ENCODE results near the gene OR56B1. TPM values are rescaled to one million over a fixed set of nuclear protein-coding genes. Genes with fewer than 3 reads are reported as not detected.

Gene OR56B1, protein sequence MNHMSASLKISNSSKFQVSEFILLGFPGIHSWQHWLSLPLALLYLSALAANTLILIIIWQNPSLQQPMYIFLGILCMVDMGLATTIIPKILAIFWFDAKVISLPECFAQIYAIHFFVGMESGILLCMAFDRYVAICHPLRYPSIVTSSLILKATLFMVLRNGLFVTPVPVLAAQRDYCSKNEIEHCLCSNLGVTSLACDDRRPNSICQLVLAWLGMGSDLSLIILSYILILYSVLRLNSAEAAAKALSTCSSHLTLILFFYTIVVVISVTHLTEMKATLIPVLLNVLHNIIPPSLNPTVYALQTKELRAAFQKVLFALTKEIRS
- not detected in 2 replicates for total RNA-seq

DNA sequence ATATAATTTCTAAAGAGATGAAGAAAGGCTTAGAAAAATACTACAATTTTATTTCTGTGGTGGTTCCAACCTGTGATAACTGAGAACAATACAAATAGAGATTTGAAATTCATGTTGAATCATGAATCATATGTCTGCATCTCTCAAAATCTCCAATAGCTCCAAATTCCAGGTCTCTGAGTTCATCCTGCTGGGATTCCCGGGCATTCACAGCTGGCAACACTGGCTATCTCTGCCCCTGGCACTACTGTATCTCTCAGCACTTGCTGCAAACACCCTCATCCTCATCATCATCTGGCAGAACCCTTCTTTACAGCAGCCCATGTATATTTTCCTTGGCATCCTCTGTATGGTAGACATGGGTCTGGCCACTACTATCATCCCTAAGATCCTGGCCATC is at the start of gene OR56B1:
TSS of gene OR56B1 (plus strand) at position 53 of the 400 bp plus-strand sequence. CDS start at position 122, 69 bp downstream.

GRCh38 chr11:5689551-5689983 is 46.7 kb upstream of the OR56B1 start, which contains the start of gene TRIM22:
TSS of gene TRIM22 (plus strand) at chr11:5689790. CDS start at chr11:5696233, 6,443 bp downstream.

GRCh38 chr11:5753943-5754342 is 17.7 kb downstream of the OR56B1 start, which contains the start of gene OR52N4:
TSS of gene OR52N4 (plus strand) at chr11:5754243. CDS start at chr11:5754741, 498 bp downstream.

DNA sequence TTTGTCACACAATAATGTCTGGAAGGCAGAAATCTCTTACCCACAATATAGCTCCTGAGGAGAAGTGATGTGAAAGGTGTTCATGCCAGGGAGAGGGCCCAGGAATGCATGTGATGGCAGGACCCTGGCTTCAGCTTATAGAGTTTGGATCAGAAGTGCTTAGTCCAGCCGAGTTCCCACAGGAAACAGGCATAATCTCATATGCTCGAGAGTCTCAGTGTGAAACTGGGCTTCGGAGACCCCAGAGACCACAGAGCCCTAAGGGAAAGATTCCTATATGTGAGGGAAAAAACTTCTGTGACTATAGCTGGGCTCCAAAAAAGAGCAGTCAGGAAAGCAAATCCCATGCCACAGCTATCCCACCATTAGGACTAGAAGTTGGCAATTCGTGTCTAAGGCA is 47.0 kb downstream of the OR56B1 start, which contains the start of gene OR52N5:
TSS of gene OR52N5 (minus strand) at position 101 of the 400 bp plus-strand sequence. CDS start 4,721 bp downstream, outside the sequence.

Other genes with a start within 250 kb of the OR56B1 start
- gene OR52D1, start 247.8 kb upstream of the OR56B1 start, total RNA-seq, result not detected in 2 replicates
- 0.09 TPM in 1 of 2 replicates, not detected in the other for gene UBQLN3, start 226.5 kb upstream of the OR56B1 start, total RNA-seq
- gene UBQLNL, start 219.7 kb upstream of the OR56B1 start, total RNA-seq, result under 0.01 TPM in 1 of 2 replicates, not detected in the other
- 0.18 and 0.19 TPM in 2 replicates for gene OR52H1, start 187.9 kb upstream of the OR56B1 start, total RNA-seq
- not detected in 2 replicates for gene OR52B6, start 155.6 kb upstream of the OR56B1 start, total RNA-seq
- gene TRIM6, start 139.8 kb upstream of the OR56B1 start, total RNA-seq, result 0.81 and 1.2 TPM in 2 replicates
- gene TRIM34, start 111.4 kb upstream of the OR56B1 start, total RNA-seq, result 7.8 and 14.8 TPM in 2 replicates
- gene TRIM5, start 51.4 kb upstream of the OR56B1 start, total RNA-seq, result 57.2 and 79.3 TPM in 2 replicates
- 107 and 112 TPM in 2 replicates for gene TRIM22, start 46.7 kb upstream of the OR56B1 start, total RNA-seq
- not detected in 2 replicates for gene OR52N4, start 17.8 kb downstream of the OR56B1 start, total RNA-seq
- not detected in 2 replicates for gene OR52N5, start 46.9 kb downstream of the OR56B1 start, total RNA-seq
- not detected in 2 replicates for gene OR52N1, start 54.8 kb downstream of the OR56B1 start, total RNA-seq
- not detected in 2 replicates for gene OR52N2, start 72.5 kb downstream of the OR56B1 start, total RNA-seq
- not detected in 2 replicates for gene OR52E6, start 105.4 kb downstream of the OR56B1 start, total RNA-seq
- gene OR52E8, start 121.2 kb downstream of the OR56B1 start, total RNA-seq, result not detected in 2 replicates
- not detected in 2 replicates for gene OR52E4, start 144.2 kb downstream of the OR56B1 start, total RNA-seq
- not detected in 2 replicates for gene OR52E5, start 156.8 kb downstream of the OR56B1 start, total RNA-seq
- not detected in 2 replicates for gene OR56A3, start 205.8 kb downstream of the OR56B1 start, total RNA-seq
- not detected in 2 replicates for gene OR56A5, start 232.0 kb downstream of the OR56B1 start, total RNA-seq